Peyer's patch (tissue), 4 donors: ENCODE data around the gene CCR7. TPM values are rescaled to one million over a fixed set of nuclear protein-coding genes. Genes with fewer than 3 reads are reported as not detected.

ENCODE experiments used
- DNase-seq, 3 donors: peaks; one replicate each; pipeline ENCODE4 v3.0.0-alpha.2; 2017 to 2019
- H3K27ac ChIP-seq, 4 donors: fragments of 200-600 bp; sonication (generic); one replicate each; pipeline ENCODE4 v1.5.1; 2016 to 2019
- H3K27me3 ChIP-seq, 2 donors: fragments of 200-600 bp; sonication (generic); one replicate each; pipeline ENCODE4 v1.5.1; 2019
- H3K36me3 ChIP-seq, 3 donors: fragments of 200-600 bp; sonication (generic); one replicate each; pipeline ENCODE4 v1.5.1; 2016 to 2019
- H3K4me1 ChIP-seq, 4 donors: fragments of 200-600 bp; sonication (generic); one replicate each; pipeline ENCODE4 v1.5.1; 2016 to 2019
- H3K4me3 ChIP-seq, 4 donors: fragments of 200-600 bp; sonication (generic); 1 replicate in 3 of 4; 2 replicates in 1 of 4; pipeline ENCODE4 v1.5.1; 2016 to 2019; ENCODE audit warnings: mild to moderate bottlenecking in 1 of 4
- H3K9me3 ChIP-seq, 4 donors: fragments of 200-600 bp; sonication (generic); one replicate each; pipeline ENCODE4 v1.5.1; 2016 to 2019; ENCODE audit warnings: mild to moderate bottlenecking in 1 of 4
- POLR2A ChIP-seq, 2 donors: fragments of 450-650 bp; IDR thresholded peaks; one replicate each; pipeline ENCODE4 v1.5.1; 2017; ENCODE audit warnings: antibody characterized with exemption in 2 of 2, mild to moderate bottlenecking in 2 of 2, moderate library complexity in 2 of 2
- total RNA-seq, 4 donors: library from RNA; depleted of rRNA; stranded (reverse); fragments of >200 nt; gene quantifications; one replicate each; pipeline ENCODE4 v1.1.0, GENCODE V29; 2016
- TF ChIP-seq, protein P1 (sequence below), 6 experiments: fragments of 450-650 bp in 4 of 6; fragments of 200-600 bp in 2 of 6; sonication (generic) in 1 of 6; IDR thresholded peaks; one replicate each; pipeline ENCODE4 v1.5.1; 2017 to 2019; ENCODE audit warnings: antibody characterized with exemption in 6 of 6, mild to moderate bottlenecking in 3 of 6, moderate library complexity in 1 of 6

CCR7 gene
- total RNA-seq, 4 donors from 2014 or later: 3.1 to 22.3 TPM; not detected in 2

GRCh38 chr17:40567377-40567776 is 2.1 kb upstream of the CCR7 start:
- Histone ChIP-seq H3K4me3 (no peak overlapping the region), H3K9me3 (no peaks in the 10 kb centered on the region), H3K4me1 (peaks cover 0 to 9% (median 0%) of the 10 kb centered on the region in 4 donors), H3K36me3 (no peaks in the 10 kb centered on the region), H3K27ac (no peak overlapping the region), H3K27me3 (no peaks in the 10 kb centered on the region)
- TF ChIP-seq, protein P1, sequence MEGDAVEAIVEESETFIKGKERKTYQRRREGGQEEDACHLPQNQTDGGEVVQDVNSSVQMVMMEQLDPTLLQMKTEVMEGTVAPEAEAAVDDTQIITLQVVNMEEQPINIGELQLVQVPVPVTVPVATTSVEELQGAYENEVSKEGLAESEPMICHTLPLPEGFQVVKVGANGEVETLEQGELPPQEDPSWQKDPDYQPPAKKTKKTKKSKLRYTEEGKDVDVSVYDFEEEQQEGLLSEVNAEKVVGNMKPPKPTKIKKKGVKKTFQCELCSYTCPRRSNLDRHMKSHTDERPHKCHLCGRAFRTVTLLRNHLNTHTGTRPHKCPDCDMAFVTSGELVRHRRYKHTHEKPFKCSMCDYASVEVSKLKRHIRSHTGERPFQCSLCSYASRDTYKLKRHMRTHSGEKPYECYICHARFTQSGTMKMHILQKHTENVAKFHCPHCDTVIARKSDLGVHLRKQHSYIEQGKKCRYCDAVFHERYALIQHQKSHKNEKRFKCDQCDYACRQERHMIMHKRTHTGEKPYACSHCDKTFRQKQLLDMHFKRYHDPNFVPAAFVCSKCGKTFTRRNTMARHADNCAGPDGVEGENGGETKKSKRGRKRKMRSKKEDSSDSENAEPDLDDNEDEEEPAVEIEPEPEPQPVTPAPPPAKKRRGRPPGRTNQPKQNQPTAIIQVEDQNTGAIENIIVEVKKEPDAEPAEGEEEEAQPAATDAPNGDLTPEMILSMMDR (IDR thresholded peaks at IDR 0.05): no peak
- TF ChIP-seq POLR2A (IDR thresholded peaks at IDR 0.05): no peak
- no peak for DNase-seq

DNA sequence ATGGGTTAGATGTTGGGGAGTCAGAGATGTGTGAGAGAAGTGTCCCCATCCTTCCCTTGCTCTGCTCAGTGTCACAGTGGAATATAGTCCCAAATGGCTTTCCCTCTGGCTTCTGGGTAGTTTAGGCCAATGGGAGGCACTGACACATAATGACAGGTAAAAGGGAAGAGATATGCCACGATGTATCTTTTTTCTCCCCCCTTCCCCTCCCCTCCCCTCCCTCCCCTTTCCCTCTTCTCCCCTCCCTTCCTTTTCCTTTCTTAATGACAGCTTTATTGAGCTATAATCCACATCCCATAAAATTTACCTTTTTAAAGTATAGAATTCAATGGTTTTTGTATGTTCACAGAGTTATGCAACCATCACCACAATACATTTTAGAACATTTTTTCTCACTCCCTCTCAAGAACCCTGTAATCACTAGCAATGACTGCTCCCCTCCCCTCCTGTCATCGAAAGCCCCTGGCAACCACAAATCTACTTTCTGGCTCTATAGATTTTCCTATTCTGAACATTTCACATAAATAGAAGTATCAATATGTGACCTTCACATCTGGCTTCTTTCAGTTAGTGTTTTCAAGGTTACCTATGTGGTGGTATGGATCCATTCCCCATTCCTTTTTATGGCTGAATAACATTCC is 617 bp upstream of the CCR7 start:
- no peaks in the 10 kb centered on the region for H3K27me3 ChIP-seq
- DNase-seq: no peak
- TF ChIP-seq, protein P1 (IDR thresholded peaks at IDR 0.05): no peak
- no peak for TF ChIP-seq POLR2A (IDR thresholded peaks at IDR 0.05)

GRCh38 chr17:40564195-40564882 is 933 bp downstream of the CCR7 start:
- Histone ChIP-seq H3K36me3 (no peaks in the 10 kb centered on the region), H3K4me3 (peak overlapping the region in 2 of 4 donors; percentile 34 to 55), H3K27ac (peak overlapping the region in 2 of 4 donors; percentile 84 to 89), H3K9me3 (no peaks in the 10 kb centered on the region), H3K4me1 (peaks cover 4 to 21% (median 12%) of the 10 kb centered on the region in 4 donors), H3K27me3 (no peaks in the 10 kb centered on the region)
- DNase-seq: peak in 2 of 3 donors; percentile 45 to 47
- TF ChIP-seq POLR2A (IDR thresholded peaks at IDR 0.05): no peak
- TF ChIP-seq, protein P1 (IDR thresholded peaks at IDR 0.05): no peak

More for the DNA sequence above, 617 bp upstream of the CCR7 start:
- H3K4me3 ChIP-seq: peak overlapping the region in 2 of 4 donors; percentile 34 to 55
- peak overlapping the region in 2 of 4 donors; percentile 84 to 89 for H3K27ac ChIP-seq
- no peaks in the 10 kb centered on the region for H3K36me3 ChIP-seq
- no peaks in the 10 kb centered on the region for H3K9me3 ChIP-seq
- H3K4me1 ChIP-seq: peaks cover 0 to 13% (median 0%) of the 10 kb centered on the region in 4 donors

DNA sequence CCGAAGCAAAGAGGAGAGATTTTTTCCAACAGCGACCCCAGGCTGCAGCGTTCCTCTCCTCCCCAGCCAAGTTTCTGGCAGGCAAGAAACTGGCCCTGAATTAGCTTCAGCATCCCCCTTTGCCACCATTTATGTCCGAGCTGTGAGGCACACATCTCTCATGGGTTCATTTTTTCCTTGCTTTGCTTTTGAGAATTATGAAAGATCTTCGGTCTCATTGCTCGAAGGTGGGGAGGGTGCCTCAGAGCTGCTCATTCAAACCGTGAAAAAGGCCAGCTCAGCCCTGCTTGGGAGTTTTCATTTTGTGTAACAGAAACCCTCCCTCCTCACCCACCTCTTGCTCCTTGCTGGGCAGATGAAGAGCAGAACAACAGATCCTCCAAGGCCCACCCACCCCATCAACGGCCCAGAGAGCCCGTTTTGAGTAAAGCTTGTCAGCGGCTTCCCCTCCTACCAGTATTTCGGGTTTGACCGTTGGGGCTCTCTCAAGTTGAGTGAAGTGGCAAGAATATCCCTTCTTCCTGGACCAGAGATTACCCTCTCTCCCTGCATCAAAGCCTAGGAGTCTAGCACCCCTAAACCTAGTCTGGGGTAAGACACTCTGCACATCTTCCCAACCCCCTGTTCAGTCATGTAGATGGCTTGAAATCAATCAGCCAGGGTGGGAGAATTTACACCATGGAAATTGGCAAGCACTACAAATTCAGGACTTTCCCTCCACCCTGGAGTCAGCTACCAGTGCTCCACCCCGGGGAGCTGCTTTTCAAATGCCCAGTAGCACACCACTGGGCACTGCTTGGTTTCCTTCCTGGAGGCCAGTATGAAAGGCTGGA is 1.8 kb downstream of the CCR7 start:
- peak overlapping the region in 2 of 4 donors; percentile 84 to 89 for H3K27ac ChIP-seq
- H3K4me3 ChIP-seq: peak overlapping the region in 2 of 4 donors; percentile 34 to 55
- H3K36me3 ChIP-seq: no peaks in the 10 kb centered on the region
- no peaks in the 10 kb centered on the region for H3K27me3 ChIP-seq
- H3K4me1 ChIP-seq: peaks cover 4 to 22% (median 12%) of the 10 kb centered on the region in 4 donors
- no peak for TF ChIP-seq POLR2A (IDR thresholded peaks at IDR 0.05)
- TF ChIP-seq, protein P1 (IDR thresholded peaks at IDR 0.05): no peak
- no peaks in the 10 kb centered on the region for H3K9me3 ChIP-seq
- DNase-seq: no peak

GRCh38 chr17:40562838-40563219 is 2.4 kb downstream of the CCR7 start:
- no peak for TF ChIP-seq POLR2A (IDR thresholded peaks at IDR 0.05)
- TF ChIP-seq, protein P1 (IDR thresholded peaks at IDR 0.05): no peak

More at GRCh38 chr17:40562838-40563219, 2.4 kb downstream of the CCR7 start:
- DNase-seq: no peak
- H3K9me3 ChIP-seq: no peaks in the 10 kb centered on the region
- H3K4me1 ChIP-seq: peaks cover 4 to 22% (median 13%) of the 10 kb centered on the region in 4 donors
- no peaks in the 10 kb centered on the region for H3K36me3 ChIP-seq
- H3K4me3 ChIP-seq: peak overlapping the region in 2 of 4 donors; percentile 34 to 55
- peak overlapping the region in 2 of 4 donors; percentile 4 to 89 for H3K27ac ChIP-seq
- H3K27me3 ChIP-seq: no peaks in the 10 kb centered on the region
